AG04449 (cell line): ENCODE results near the gene ITPR3.

Source experiments
- CTCF ChIA-PET: fragments of 350-600 bp; formaldehyde crosslinking; extraction: SDS; loops from one replicate; lab custom pipeline; 2021; ENCODE audit warnings: antibody characterized with exemption; lab: Yijun Ruan, JAX
- POLR2A ChIA-PET: fragments of 400-600, 350-600 bp; formaldehyde crosslinking; extraction: SDS; loops from one replicate; lab custom pipeline; 2020; ENCODE audit warnings: antibody characterized with exemption, inconsistent platforms; lab: Yijun Ruan, JAX
- DNase-seq: peaks from one replicate; pipeline ENCODE4 v3.0.0-alpha.2; 2010; ENCODE audit warnings: low read depth, low spot score
- H3K4me3 ChIP-seq: 2 replicates; pipeline ENCODE4 v1.5.1; 2011; ENCODE audit warnings: low read depth, mild to moderate bottlenecking, control low read depth, low read length
- CTCF ChIP-seq: IDR thresholded peaks from one replicate; pipeline ENCODE4 v1.5.1; 2011; ENCODE audit warnings: mild to moderate bottlenecking, moderate library complexity, low read length, control low read depth, inconsistent platforms; ENCODE audit not compliant: insufficient read depth; ENCODE audit errors: missing control alignments

ITPR3 gene

DNA sequence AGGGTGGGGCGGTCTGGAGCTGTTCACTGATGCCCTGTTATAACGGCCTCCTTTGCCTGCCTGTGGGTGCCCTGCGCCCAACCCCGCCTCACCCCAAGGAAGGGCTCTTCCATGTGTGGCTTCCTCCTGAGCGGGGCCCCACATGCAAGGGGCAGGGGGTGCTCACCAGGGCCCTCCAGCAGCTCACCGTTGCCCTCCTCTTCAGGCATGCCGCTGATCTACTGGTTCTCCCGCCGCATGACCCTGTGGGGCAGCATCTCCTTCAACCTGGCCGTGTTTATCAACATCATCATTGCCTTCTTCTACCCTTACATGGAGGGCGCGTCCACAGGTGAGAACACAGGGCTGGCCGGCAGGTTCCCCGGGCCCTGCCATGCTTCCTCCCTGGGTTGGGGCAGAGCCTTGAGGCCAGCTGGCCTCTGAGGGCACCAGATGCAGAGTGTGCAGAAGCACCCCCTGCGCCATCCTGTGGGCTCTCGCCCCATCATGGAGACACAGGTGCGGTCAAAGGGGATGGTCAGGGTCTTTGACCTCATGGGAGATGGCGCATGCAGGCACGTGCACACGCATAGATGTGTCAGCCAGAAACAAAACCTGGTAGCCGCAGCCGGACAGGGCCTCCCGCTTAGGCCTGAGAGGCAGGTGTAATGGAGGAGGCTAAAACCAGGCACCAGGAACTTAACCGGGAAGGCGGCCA, 67.5 kb downstream of the ITPR3 start:
- CTCF ChIA-PET, result interaction anchor here (1.2 to 12.5 kb wide), 3 partner anchors 12 to 101 kb away, joined by 4 to 161 read pairs (median 13); no protein-coding TSS in a partner anchor
- TF ChIP-seq CTCF, result no peak
- DNase-seq, result no peak
- POLR2A ChIA-PET, result no interaction called here
- H3K4me3 ChIP-seq, result no peak overlapping the region

DNA sequence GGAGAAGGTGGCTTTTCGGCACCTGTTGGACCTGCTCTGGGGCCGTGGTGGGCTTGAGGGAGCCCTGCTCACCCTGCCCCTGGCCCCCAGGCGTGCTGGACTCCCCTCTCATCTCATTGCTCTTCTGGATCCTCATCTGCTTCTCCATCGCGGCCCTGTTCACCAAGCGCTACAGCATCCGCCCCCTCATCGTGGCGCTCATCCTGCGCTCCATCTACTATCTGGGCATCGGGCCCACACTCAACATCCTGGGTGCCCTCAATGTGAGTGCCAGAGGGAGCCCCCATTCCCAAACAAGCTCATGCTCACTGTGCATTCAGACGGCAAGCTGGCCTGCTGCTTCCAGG, 68.0 kb downstream of the ITPR3 start:
- ChIA-PET POLR2A (no interaction called here), CTCF (interaction anchor here (2.5 to 12.5 kb wide), 2 partner anchors 11 to 101 kb away, joined by 13 to 161 read pairs; no protein-coding TSS in a partner anchor)
- no peak for DNase-seq
- no peak overlapping the region for H3K4me3 ChIP-seq
- TF ChIP-seq CTCF, result no peak

GRCh38 chr6:33689879-33690278, 68.8 kb downstream of the ITPR3 start:
- DNase-seq, result no peak
- no peak overlapping the region for H3K4me3 ChIP-seq
- CTCF ChIA-PET, result interaction anchor here (1.1 to 12.5 kb wide), 4 partner anchors 11 to 102 kb away, joined by 7 to 161 read pairs (median 10); no protein-coding TSS in a partner anchor
- POLR2A ChIA-PET, result no interaction called here
- TF ChIP-seq CTCF, result no peak

- no peak for DNase-seq
- CTCF ChIA-PET, result interaction anchor here (1.1 to 12.5 kb wide), 4 partner anchors 10 to 103 kb away, joined by 7 to 161 read pairs (median 10); no protein-coding TSS in a partner anchor
- H3K4me3 ChIP-seq, result no peak overlapping the region
- no peak for TF ChIP-seq CTCF
- POLR2A ChIA-PET, result no interaction called here
These were observed 69.6 kb downstream of the ITPR3 start for GRCh38 chr6:33690766-33691165.

- no peak for TF ChIP-seq CTCF
- no peak for DNase-seq
- POLR2A ChIA-PET, result no interaction called here
- no peak overlapping the region for H3K4me3 ChIP-seq
- CTCF ChIA-PET, result interaction anchor here (1.3 to 12.5 kb wide), 3 partner anchors 11 to 104 kb away, joined by 4 to 161 read pairs (median 41); no protein-coding TSS in a partner anchor
These were observed 70.4 kb downstream of the ITPR3 start for GRCh38 chr6:33691456-33692077.

DNA sequence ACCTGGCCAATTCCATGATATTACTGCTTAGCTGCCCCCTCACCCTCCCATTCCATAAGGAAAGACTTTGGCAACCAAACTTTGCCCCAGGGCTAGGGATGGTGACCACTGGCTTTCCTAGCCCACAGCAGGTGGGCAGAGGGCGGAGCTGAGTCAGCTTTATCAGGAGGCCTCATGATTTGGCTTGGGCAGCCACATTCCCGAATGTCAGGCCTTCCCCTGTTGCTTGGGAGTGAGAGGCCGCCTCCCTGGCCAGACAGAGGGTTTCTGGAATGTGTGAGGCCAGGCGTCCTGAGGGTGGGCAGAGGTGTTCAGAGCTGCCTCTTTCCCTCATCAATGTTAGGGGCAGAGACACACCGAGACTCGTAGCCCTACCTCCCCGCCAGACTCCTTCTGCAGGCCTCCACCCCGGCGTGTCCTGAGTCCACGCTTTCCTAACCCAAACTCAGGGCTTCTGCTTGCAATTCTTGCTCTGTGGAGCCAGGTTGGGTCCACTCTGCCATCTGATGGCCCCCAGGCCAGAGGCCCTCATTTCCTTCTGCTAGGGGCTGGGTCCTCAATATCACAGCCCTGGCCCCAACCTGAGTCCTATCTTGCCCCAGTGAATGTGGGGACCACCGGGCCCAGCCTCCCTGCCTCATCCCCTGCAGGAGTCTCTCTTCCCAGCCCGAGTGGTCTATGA, 71.1 kb downstream of the ITPR3 start:
- no peak for TF ChIP-seq CTCF
- CTCF ChIA-PET, result interaction anchor here (1.3 to 12.5 kb wide), 4 partner anchors 10 to 105 kb away, joined by 4 to 161 read pairs (median 26); partner anchors contain the start of gene UQCC2
- POLR2A ChIA-PET, result interaction anchor here (1.0 kb wide), 1 partner anchor 102 kb away, joined by 4 read pairs; no protein-coding TSS in a partner anchor
- H3K4me3 ChIP-seq, result no peak overlapping the region
- DNase-seq, result no peak
